ENCODE data around the gene CNTN5.
"Not testable (repeated sequence)": the region's sequence is repeated elsewhere in the genome, so short reads cannot be mapped to it uniquely, and the experiment has no call there.

CNTN5 gene

DNA sequence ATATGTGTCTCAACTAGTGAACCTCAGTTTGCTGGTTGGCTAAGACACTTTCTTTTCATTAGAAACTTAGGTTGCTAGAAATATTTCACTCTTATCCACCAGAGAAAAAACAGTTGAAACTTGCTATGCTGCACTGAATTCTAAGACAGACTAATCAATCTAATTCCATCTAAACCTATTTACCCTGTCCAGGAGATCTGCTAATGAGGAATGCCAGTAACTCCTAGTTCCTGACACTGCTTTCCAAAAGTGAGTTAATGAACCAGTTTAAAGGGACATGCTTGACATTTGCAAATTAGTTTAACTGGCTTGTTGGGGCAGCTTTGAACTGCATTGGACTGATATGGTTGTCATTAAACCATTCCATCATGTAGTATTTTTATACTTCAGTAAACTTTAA lies 258.5 kb downstream of the CNTN5 start:
- DNase-seq, result no peak

DNA sequence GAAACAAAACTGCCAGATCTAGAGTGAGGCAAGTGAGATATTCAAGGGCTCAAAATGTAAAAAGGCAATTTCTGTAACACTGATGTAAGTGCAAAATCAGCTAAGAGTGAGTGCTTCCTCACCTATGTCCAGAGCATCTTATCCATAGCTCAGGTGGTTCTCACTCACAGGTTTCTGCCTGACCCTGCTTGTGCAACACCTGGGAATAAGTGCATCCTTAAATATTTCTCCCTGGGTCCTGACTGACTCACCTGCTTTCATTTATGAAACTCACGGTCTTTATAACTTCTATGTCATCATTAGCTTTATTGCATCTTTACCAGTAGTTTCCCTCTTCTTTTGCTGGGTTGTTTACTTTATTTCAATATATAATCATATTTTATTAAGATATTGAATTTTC lies 260.6 kb downstream of the CNTN5 start:
- DNase-seq, result no peak

- DNase-seq, result not testable (repeated sequence)
Measured at GRCh38 chr11:99297925-99298324, 277.2 kb downstream of the CNTN5 start.

GRCh38 chr11:99307510-99308088 lies 286.9 kb downstream of the CNTN5 start:
- no peak for DNase-seq

DNA sequence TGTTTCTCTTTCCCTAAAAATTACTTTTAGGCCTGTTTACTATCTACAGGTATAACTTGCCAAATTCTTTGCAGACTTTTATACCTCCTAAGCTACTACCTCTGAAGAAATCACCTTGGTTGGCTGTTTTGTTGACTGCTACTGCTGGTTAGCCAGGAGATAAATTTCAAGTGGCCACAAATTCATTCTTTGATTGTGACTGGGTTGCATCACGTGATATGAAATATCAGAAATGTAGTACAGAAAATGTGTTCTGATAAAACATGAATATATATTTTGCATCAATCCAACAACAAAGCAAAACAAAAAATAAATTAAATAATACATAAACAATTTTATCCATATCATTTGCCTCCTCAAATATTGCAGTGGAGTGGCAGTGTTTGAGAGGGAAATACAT lies 291.1 kb downstream of the CNTN5 start:
- DNase-seq, result no peak

- peak; percentile 23 for DNase-seq
Measured at GRCh38 chr11:99316776-99317520, 296.2 kb downstream of the CNTN5 start.

GRCh38 chr11:99320769-99321290 lies 300.1 kb downstream of the CNTN5 start:
- DNase-seq, result no peak

- DNase-seq, result peak; percentile 81
Measured at GRCh38 chr11:99325847-99326246, 305.1 kb downstream of the CNTN5 start.

DNA sequence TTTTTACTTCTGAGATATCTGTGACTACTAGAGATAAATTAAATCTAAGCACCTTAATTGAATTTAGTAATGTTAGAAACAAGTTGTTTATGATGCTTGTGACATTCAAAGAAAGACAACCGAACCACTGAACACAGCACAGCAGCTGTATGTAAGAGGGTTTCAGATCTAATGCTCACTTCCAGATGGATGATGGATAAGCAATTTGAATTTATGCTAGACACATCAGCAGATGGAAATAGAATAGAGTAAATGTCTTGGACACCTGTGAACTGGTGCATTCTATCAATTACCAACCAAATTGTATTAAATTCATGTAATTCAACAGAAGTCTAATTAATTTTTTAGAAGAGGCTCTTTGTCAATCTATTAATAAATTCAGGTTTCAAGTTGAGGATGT lies 306.3 kb downstream of the CNTN5 start:
- DNase-seq, result no peak

DNA sequence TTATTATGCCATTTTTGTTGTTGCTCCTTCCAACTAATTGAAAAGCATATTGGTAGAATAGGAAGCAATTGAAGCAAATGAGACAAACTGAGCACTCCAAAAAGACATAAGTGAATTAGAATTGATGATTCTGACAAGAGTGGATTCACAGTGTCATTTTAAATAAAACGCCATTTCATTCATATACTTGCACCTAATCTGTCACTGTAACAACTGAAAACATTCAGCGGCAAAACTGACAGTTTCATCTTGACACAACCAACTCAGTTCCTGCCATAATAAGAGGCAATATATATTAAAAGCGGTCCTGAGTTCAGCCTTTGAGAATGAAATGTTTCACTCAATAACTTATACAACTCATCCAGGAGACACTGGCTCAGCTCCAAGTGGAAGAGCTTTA lies 306.8 kb downstream of the CNTN5 start:
- DNase-seq, result no peak

GRCh38 chr11:99333621-99334020 lies 312.9 kb downstream of the CNTN5 start:
- DNase-seq, result no peak

DNA sequence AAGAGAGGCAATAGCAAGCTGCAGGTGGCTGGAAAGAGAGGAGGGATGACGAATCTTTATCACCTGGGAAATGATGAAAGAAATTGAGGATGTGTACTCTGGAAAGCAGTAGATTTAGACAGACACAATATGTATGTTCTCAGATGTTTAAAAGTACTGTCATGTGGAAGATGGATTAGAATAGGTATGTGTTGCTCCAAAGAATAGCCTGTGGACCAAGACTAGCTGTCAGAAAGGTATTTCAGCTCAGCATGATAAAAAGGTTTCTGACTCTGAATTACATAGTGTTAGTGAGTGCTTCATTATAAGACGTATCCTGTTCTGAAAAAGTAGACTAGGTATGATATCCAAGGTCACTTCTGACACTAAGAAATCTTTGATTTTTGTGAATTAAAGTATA lies 322.4 kb downstream of the CNTN5 start:
- no peak for DNase-seq

GRCh38 chr11:99349151-99349673 lies 328.5 kb downstream of the CNTN5 start:
- no peak for DNase-seq

DNA sequence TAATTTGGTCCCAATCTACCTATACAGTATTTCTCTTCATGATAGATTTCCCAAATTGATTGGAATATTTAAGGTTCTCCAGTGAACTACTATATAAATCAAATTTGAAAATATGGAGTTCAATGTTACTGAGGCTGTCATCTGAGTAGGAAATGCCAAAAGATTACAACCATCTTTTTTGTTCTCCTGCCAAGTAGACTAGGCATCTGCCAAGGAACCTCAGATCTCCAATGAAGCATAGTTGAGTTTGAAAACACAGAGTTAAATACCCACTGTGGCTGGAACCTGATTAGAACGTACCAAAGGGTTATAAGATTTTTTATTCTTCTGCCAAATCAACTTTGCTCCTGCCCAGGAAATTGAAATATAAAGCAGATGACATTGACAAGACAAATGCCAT lies 330.9 kb downstream of the CNTN5 start:
- DNase-seq, result no peak

DNA sequence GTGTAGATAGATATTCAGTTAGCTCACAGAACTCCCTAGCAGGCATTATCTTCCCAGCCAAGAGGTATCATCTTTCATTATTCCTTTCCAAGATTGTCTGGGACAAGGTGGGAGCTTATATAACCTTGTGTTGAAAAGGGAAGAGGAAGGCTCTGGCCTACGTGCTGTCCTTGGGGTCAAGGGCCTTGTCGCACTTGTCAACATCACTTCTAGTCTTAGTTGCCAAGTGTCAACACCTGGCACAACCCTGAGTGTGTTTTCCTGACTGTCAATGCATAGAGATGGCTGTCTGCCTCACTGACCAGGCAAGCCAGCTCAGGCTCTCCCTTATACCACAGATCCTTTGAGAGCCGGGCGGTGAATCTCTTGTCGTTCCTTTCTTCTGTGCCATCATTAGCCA lies 331.9 kb downstream of the CNTN5 start:
- no peak for DNase-seq

DNA sequence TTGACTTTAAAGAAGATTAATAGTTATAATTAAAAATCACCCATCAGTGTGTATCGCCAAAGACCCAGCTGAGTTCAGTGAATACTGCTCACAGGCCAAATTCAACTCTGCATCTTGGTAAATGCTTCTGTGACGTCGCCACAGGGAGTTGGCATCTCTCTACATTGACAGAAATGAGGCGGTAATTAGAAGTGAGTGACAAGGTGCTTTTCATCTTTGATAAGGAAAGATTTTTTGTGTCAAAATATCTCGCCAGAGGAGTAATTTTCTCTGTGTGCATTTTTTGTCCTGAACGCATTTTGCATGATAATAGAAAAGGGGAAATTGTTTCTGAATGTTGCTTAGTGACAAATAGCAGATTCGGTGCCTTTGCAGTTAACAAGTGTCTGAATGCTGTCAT lies 345.8 kb downstream of the CNTN5 start:
- no peak for DNase-seq

DNA sequence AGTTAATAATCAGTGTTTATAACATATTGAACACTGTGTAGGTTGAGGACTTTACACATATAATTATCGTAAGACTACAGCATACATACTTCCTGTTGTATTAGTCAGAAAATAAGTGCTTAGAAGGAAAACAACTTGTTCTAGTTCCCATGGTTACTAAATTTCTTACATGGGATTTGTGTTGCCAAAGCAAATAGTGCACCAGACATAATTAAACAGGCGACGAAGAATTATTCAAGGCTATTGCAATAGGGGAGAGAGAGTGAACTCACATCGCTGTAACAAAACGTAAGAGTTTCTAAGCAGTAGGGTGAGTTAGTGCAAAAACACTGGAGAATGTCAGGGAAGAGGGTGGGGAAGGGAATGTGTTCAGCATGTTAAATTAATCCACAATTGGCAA lies 347.8 kb downstream of the CNTN5 start:
- DNase-seq, result no peak

GRCh38 chr11:99370549-99371216 lies 349.9 kb downstream of the CNTN5 start:
- DNase-seq, result peak; percentile 53

DNA sequence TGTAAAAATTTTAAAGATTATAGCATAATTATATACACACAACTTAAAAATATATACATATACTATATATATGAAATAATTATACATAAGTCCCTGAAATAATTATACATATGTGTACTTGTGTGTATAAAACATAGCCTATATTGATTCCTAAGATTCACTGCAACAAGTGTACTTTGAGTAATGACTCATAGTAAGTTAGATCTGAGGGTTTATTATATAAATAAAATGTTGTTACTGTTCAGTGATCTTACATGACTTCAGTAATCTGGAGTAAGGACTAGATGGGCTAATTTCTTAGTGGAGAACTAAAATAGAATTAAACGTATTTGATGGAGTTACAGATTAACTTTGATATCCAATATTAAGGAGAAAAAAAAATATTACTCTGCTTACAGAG lies 350.5 kb downstream of the CNTN5 start:
- no peak for DNase-seq

DNA sequence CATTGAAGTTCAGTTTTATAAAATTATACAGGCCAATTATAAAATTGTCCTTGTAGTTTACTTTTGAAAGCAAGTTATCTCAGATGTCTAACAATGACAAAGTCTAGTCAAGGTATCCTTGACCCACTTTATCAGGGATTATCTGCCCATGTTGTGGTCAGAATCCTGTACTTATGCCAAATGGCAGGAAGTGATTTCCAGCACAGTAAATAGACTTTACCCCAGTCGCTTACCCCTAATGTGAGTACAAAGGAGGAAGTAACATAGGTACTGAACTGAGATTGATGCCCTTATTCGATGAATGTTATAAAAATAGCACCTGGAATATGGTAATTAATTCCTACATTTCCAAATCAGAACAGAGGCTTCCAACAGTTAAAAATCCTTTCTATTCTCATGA lies 355.7 kb downstream of the CNTN5 start:
- no peak for DNase-seq

DNA sequence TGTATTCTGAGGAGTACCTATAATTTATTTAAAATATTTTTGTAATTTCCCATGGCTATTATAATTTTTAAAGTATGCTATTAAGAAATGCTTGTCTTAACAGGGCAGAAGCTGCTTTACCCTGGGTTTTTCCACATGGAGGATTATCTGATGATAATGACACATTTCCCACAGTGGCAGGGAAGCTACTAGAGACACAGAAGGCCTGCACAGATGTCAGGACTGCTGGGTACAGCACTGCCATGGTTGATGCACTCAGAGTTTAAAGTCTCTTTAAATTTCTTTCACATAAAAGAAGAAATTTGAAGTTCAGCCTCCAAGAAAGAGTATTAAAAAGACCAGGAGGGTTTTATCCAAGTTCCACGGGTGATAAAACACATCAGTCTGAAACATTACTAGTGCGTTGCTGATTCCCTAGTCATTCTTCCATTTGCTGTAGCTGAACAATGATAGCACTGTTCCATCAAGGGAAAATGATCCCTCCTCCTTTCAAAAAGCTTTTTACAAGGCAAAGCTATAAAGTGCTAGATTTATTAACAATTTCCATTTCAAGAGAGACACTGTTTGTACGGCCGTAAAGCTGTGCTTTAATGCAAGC lies 363.0 kb downstream of the CNTN5 start:
- no peak for DNase-seq

DNA sequence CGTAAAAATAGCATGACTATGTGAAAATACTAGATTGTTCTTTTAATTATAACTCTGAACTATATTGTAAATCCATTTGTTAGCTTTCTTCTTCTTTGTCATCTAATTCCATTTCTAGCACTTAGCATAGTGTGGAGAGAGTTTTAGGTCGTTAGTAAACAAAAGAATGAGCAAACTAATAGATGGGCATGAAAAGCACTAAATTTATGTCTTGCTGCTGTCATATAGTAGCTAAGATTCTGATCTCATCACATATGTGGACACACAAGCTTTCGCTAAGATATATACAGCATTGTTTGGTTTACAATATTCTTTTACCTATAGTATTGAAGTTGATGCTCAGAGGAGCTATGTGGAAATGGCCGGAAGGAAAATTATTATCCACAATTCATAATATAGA lies 370.5 kb downstream of the CNTN5 start:
- no peak for DNase-seq

GRCh38 chr11:99406345-99406744 lies 385.6 kb downstream of the CNTN5 start:
- DNase-seq, result no peak

DNA sequence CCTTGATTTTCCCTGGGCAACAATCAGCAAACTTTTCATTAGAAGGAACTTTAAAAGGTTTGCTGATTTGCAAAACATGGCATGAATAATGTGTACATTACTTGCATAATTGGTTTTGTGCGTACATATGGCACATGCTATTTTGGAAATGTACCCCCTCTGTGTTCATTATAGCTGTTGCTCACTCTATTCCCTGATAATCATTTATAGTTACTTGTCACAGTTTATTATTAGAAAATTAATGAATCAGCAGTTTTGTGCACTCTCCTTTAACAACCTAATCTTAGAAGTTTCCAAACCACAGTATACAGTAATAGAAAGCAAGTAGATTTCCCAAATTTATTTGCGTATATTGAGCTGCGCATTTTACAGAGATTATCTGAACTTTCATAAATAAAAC lies 389.9 kb downstream of the CNTN5 start:
- no peak for DNase-seq
